OCI-LY3 (cell line): ENCODE results near the gene NEB.
"Not testable (repeated sequence)": the region's sequence is repeated elsewhere in the genome, so short reads cannot be mapped to it uniquely, and the experiment has no call there.

ENCODE experiments used
- EZH2phosphoT487 ChIP-seq: fragments of 200-600 bp; shearing (Covaris generic); IDR thresholded peaks from 2 replicates; pipeline ENCODE4 v1.6.1; 2018; ENCODE audit warnings: antibody characterized with exemption, mixed run types, low read depth
- TF ChIP-seq, protein P1 (sequence below): fragments of 200-600, 300-600 bp; sonication (generic); IDR thresholded peaks from 2 replicates; pipeline ENCODE4 v1.5.1; 2014; ENCODE audit warnings: antibody characterized with exemption, low read length, low read depth

DNA sequence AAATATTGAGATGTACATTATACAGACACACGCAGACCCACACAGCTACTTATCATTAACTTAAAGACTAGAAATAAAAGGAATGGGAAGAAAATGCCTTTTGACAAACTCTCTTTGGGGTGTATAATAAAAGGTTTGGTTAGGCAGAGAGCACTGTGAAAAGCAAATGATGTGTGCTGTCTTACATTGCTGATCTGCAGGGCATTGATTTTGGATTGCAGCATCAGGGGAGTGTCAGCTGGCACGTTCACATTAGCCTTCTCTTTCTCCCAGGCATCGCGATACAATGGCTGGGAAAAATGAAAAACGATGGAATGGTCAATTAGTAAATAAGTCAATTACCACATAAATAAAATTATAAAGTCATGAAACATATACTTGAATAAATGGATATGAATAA is 131.9 kb downstream of the NEB start:
- TF ChIP-seq, protein P1, sequence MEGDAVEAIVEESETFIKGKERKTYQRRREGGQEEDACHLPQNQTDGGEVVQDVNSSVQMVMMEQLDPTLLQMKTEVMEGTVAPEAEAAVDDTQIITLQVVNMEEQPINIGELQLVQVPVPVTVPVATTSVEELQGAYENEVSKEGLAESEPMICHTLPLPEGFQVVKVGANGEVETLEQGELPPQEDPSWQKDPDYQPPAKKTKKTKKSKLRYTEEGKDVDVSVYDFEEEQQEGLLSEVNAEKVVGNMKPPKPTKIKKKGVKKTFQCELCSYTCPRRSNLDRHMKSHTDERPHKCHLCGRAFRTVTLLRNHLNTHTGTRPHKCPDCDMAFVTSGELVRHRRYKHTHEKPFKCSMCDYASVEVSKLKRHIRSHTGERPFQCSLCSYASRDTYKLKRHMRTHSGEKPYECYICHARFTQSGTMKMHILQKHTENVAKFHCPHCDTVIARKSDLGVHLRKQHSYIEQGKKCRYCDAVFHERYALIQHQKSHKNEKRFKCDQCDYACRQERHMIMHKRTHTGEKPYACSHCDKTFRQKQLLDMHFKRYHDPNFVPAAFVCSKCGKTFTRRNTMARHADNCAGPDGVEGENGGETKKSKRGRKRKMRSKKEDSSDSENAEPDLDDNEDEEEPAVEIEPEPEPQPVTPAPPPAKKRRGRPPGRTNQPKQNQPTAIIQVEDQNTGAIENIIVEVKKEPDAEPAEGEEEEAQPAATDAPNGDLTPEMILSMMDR = not testable (repeated sequence)
- TF ChIP-seq EZH2phosphoT487 = not testable (repeated sequence)
